SK-MEL-5 (cell line): ENCODE measurements around the gene RALGPS2. TPM values are rescaled to one million over a fixed set of nuclear protein-coding genes. Genes with fewer than 3 reads are reported as not detected.

ENCODE experiments used
- DNase-seq: peaks from one replicate; pipeline ENCODE4 v3.0.0-alpha.2; 2016; ENCODE audit warnings: low read depth, low spot score
- in situ Hi-C: cut with HindIII; loops from 2 replicates; pipeline ENCODE4 v1.10.0; 2016; ENCODE audit warnings: low sequenced_read_pairs, high pct_unique_total_duplicates, low pct_unique_long_range_greater_than_20kb
- total RNA-seq: library from RNA; depleted of rRNA; stranded (reverse); fragments of >200 nt; shearing (Covaris generic); gene quantifications from 2 replicates; pipeline ENCODE4 v1.2.3, GENCODE V29; 2014

The RALGPS2 gene
- total RNA-seq, 1 experiment from 2014 or later, result 14.7 TPM

- in situ Hi-C loops, result no loop called here
- DNase-seq, result no peak
Observed at GRCh38 chr1:178919581-178919980, 194.5 kb downstream of the RALGPS2 start.

GRCh38 chr1:178921499-178921898 is 196.5 kb downstream of the RALGPS2 start:
- no peak for DNase-seq
- in situ Hi-C loops, result no loop called here

- in situ Hi-C loops, result no loop called here
- no peak for DNase-seq
Observed at GRCh38 chr1:178923512-178923911, 198.5 kb downstream of the RALGPS2 start.

- in situ Hi-C loops, result no loop called here
- DNase-seq, result no peak
Observed at GRCh38 chr1:178926046-178926445, 201.0 kb downstream of the RALGPS2 start.

- in situ Hi-C loops, result no loop called here
- DNase-seq, result no peak
Observed at GRCh38 chr1:178927003-178927402, 202.0 kb downstream of the RALGPS2 start.

GRCh38 chr1:178928041-178928440 is 203.0 kb downstream of the RALGPS2 start:
- in situ Hi-C loops, result no loop called here
- no peak for DNase-seq

- DNase-seq, result peak; percentile 39
- in situ Hi-C loops, result no loop called here
Observed at GRCh38 chr1:178928976-178929375, 203.9 kb downstream of the RALGPS2 start.

- DNase-seq, result no peak
- in situ Hi-C loops, result no loop called here
Observed at GRCh38 chr1:178931858-178932551, 207.0 kb downstream of the RALGPS2 start.

- no peak for DNase-seq
- in situ Hi-C loops, result no loop called here
Observed at GRCh38 chr1:178932552-178932906, 207.5 kb downstream of the RALGPS2 start.

GRCh38 chr1:178933105-178933561 is 208.1 kb downstream of the RALGPS2 start:
- in situ Hi-C loops, result no loop called here
- DNase-seq, result no peak

GRCh38 chr1:178933709-178934490 is 208.9 kb downstream of the RALGPS2 start:
- in situ Hi-C loops, result no loop called here
- DNase-seq, result no peak

- DNase-seq, result no peak
- in situ Hi-C loops, result no loop called here
Observed at GRCh38 chr1:178934546-178934945, 209.5 kb downstream of the RALGPS2 start.

GRCh38 chr1:178935610-178936009 is 210.6 kb downstream of the RALGPS2 start:
- in situ Hi-C loops, result no loop called here
- no peak for DNase-seq

GRCh38 chr1:178937695-178938094 is 212.7 kb downstream of the RALGPS2 start:
- no peak for DNase-seq
- in situ Hi-C loops, result no loop called here

- DNase-seq, result no peak
- in situ Hi-C loops, result no loop called here
Observed at GRCh38 chr1:178938101-178938958, 213.3 kb downstream of the RALGPS2 start.

- in situ Hi-C loops, result no loop called here
- no peak for DNase-seq
Observed at GRCh38 chr1:178938959-178939317, 213.9 kb downstream of the RALGPS2 start.

- in situ Hi-C loops, result no loop called here
- no peak for DNase-seq
Observed at GRCh38 chr1:178939338-178940067, 214.5 kb downstream of the RALGPS2 start.
